ENCODE data around the gene MRAP.

Gene MRAP

GRCh38 chr21:32321480-32321879, 22.8 kb downstream of the MRAP start:
- in situ Hi-C loops (cut with MboI; ENCODE audit: low sequenced_read_pairs) = no loop called here

- in situ Hi-C loops (cut with MboI; ENCODE audit: low sequenced_read_pairs) = no loop called here
These were observed 23.4 kb downstream of the MRAP start for GRCh38 chr21:32322103-32322502.

GRCh38 chr21:32322676-32323075, 24.0 kb downstream of the MRAP start:
- in situ Hi-C loops (cut with MboI; ENCODE audit: low sequenced_read_pairs) = no loop called here

GRCh38 chr21:32325706-32326105, 27.1 kb downstream of the MRAP start:
- in situ Hi-C loops (cut with MboI; ENCODE audit: low sequenced_read_pairs) = no loop called here

- in situ Hi-C loops (cut with MboI; ENCODE audit: low sequenced_read_pairs) = no loop called here
These were observed 29.9 kb downstream of the MRAP start for GRCh38 chr21:32328595-32328994.

GRCh38 chr21:32329331-32329730, 30.7 kb downstream of the MRAP start:
- in situ Hi-C loops (cut with MboI; ENCODE audit: low sequenced_read_pairs) = no loop called here

- in situ Hi-C loops (cut with MboI; ENCODE audit: low sequenced_read_pairs) = no loop called here
These were observed 31.1 kb downstream of the MRAP start for GRCh38 chr21:32329776-32330175.

- in situ Hi-C loops (cut with MboI; ENCODE audit: low sequenced_read_pairs) = no loop called here
These were observed 32.2 kb downstream of the MRAP start for GRCh38 chr21:32330784-32331311.

- in situ Hi-C loops (cut with MboI; ENCODE audit: low sequenced_read_pairs) = no loop called here
These were observed 33.0 kb downstream of the MRAP start for GRCh38 chr21:32331444-32332305.

GRCh38 chr21:32332463-32332951, 33.9 kb downstream of the MRAP start:
- in situ Hi-C loops (cut with MboI; ENCODE audit: low sequenced_read_pairs) = no loop called here

GRCh38 chr21:32333953-32334673, 35.5 kb downstream of the MRAP start:
- in situ Hi-C loops (cut with MboI; ENCODE audit: low sequenced_read_pairs) = no loop called here

GRCh38 chr21:32334980-32335531, 36.4 kb downstream of the MRAP start:
- in situ Hi-C loops (cut with MboI; ENCODE audit: low sequenced_read_pairs) = no loop called here

GRCh38 chr21:32335601-32336575, 37.2 kb downstream of the MRAP start:
- in situ Hi-C loops (cut with MboI; ENCODE audit: low sequenced_read_pairs) = no loop called here

GRCh38 chr21:32336711-32337110, 38.1 kb downstream of the MRAP start:
- in situ Hi-C loops (cut with MboI; ENCODE audit: low sequenced_read_pairs) = no loop called here

- in situ Hi-C loops (cut with MboI; ENCODE audit: low sequenced_read_pairs) = no loop called here
These were observed 38.6 kb downstream of the MRAP start for GRCh38 chr21:32337206-32337605.

- in situ Hi-C loops (cut with MboI; ENCODE audit: low sequenced_read_pairs) = no loop called here
These were observed 39.7 kb downstream of the MRAP start for GRCh38 chr21:32338209-32338921.

- in situ Hi-C loops (cut with MboI; ENCODE audit: low sequenced_read_pairs) = no loop called here
These were observed 42.5 kb downstream of the MRAP start for GRCh38 chr21:32340863-32341848.

- in situ Hi-C loops (cut with MboI; ENCODE audit: low sequenced_read_pairs) = no loop called here
These were observed 48.3 kb downstream of the MRAP start for GRCh38 chr21:32346951-32347350.
